Vagina (tissue), 2 donors: ENCODE results near the gene TECTB. TPM values are rescaled to one million over a fixed set of nuclear protein-coding genes. Genes with fewer than 3 reads are reported as not detected.

Experiments used
- DNase-seq, 2 donors: peaks; one replicate each; pipeline ENCODE4 v3.0.0-alpha.2; 2017; ENCODE audit errors: extremely low spot score in 2 of 2
- H3K27ac ChIP-seq: fragments of 200-600 bp; sonication (generic); one replicate; pipeline ENCODE4 v1.5.1; 2019
- H3K27me3 ChIP-seq: fragments of 200-600 bp; sonication (generic); one replicate; pipeline ENCODE4 v1.5.1; 2019
- H3K36me3 ChIP-seq, 2 donors: fragments of 200-600 bp; sonication (generic); one replicate each; pipeline ENCODE4 v1.5.1; 2017 to 2019
- H3K4me1 ChIP-seq: fragments of 200-600 bp; sonication (generic); one replicate; pipeline ENCODE4 v1.5.1; 2019
- H3K4me3 ChIP-seq, 2 donors: fragments of 200-600 bp; sonication (generic); 1 replicate in 1 of 2; 2 replicates in 1 of 2; pipeline ENCODE4 v1.5.1; 2016 to 2019
- H3K9me3 ChIP-seq: fragments of 200-600 bp; sonication (generic); one replicate; pipeline ENCODE4 v1.5.1; 2019
- CTCF ChIP-seq, 3 experiments: fragments of 450-650 bp in 2 of 3; fragments of 200-600 bp in 1 of 3; sonication (generic) in 1 of 3; IDR thresholded peaks; one replicate each; pipeline ENCODE4 v1.5.1; 2017 to 2019; ENCODE audit warnings: antibody characterized with exemption in 3 of 3, mild to moderate bottlenecking in 2 of 3, moderate library complexity in 2 of 3
- POLR2A ChIP-seq, 2 donors: fragments of 450-650 bp; IDR thresholded peaks; one replicate each; pipeline ENCODE4 v1.6.1; 2017; ENCODE audit warnings: antibody characterized with exemption in 2 of 2, mild to moderate bottlenecking in 2 of 2, moderate library complexity in 2 of 2
- POLR2AphosphoS5 ChIP-seq, 2 donors: sonication (generic); formaldehyde crosslinking; IDR thresholded peaks; one replicate each; pipeline ENCODE4 v1.9.0; 2017; ENCODE audit warnings: antibody characterized with exemption in 2 of 2, mild to moderate bottlenecking in 2 of 2, low read depth in 1 of 2; ENCODE audit not compliant: insufficient read depth in 1 of 2
- intact Hi-C: fragments of 100-400 bp; cut with DNase I; formaldehyde crosslinking; loops from one replicate; pipeline ENCODE4 v1.15.1; 2023
- total RNA-seq: library from RNA; depleted of rRNA; stranded (reverse); fragments of >200 nt; gene quantifications from one replicate; pipeline ENCODE4 v1.2.3, GENCODE V29; 2016

The TECTB gene
- total RNA-seq, 1 donor from 2014 or later = not detected

- TF ChIP-seq POLR2A (IDR thresholded peaks at IDR 0.05) = no peak
- no peak for TF ChIP-seq CTCF (IDR thresholded peaks at IDR 0.05)
- TF ChIP-seq POLR2AphosphoS5 (IDR thresholded peaks at IDR 0.05; ENCODE audit: insufficient read depth in 1 of 2, low read depth in 1 of 2) = no peak
- no peak for DNase-seq
- no peaks in the 10 kb centered on the region for H3K9me3 ChIP-seq
- H3K27me3 ChIP-seq = no peaks in the 10 kb centered on the region
- H3K4me1 ChIP-seq = no peaks in the 10 kb centered on the region
- H3K36me3 ChIP-seq = no peaks in the 10 kb centered on the region
- intact Hi-C loops = no loop called here
- H3K27ac ChIP-seq = no peak overlapping the region
- no peak overlapping the region for H3K4me3 ChIP-seq
These were observed 42.8 kb upstream of the TECTB start for GRCh38 chr10:112240441-112240840.

- intact Hi-C loops = no loop called here
- no peak for DNase-seq
- H3K9me3 ChIP-seq = no peaks in the 10 kb centered on the region
- no peaks in the 10 kb centered on the region for H3K4me1 ChIP-seq
- no peak overlapping the region for H3K27ac ChIP-seq
- no peaks in the 10 kb centered on the region for H3K36me3 ChIP-seq
- TF ChIP-seq POLR2AphosphoS5 (IDR thresholded peaks at IDR 0.05; ENCODE audit: insufficient read depth in 1 of 2, low read depth in 1 of 2) (no peak), POLR2A (IDR thresholded peaks at IDR 0.05) (no peak), CTCF (IDR thresholded peaks at IDR 0.05) (no peak)
- no peak overlapping the region for H3K4me3 ChIP-seq
- H3K27me3 ChIP-seq = no peaks in the 10 kb centered on the region
These were observed 41.4 kb upstream of the TECTB start for GRCh38 chr10:112241651-112242341.

- TF ChIP-seq CTCF (IDR thresholded peaks at IDR 0.05) (no peak), POLR2AphosphoS5 (IDR thresholded peaks at IDR 0.05; ENCODE audit: insufficient read depth in 1 of 2, low read depth in 1 of 2) (no peak), POLR2A (IDR thresholded peaks at IDR 0.05) (no peak)
- Histone ChIP-seq H3K27ac (no peak overlapping the region), H3K36me3 (no peaks in the 10 kb centered on the region), H3K4me3 (no peak overlapping the region), H3K4me1 (no peaks in the 10 kb centered on the region), H3K27me3 (no peaks in the 10 kb centered on the region), H3K9me3 (no peaks in the 10 kb centered on the region)
- no peak for DNase-seq
- intact Hi-C loops = no loop called here
These were observed 40.4 kb upstream of the TECTB start for GRCh38 chr10:112242769-112243168.

- DNase-seq = no peak
- H3K27ac ChIP-seq = no peak overlapping the region
- H3K4me3 ChIP-seq = no peak overlapping the region
- TF ChIP-seq POLR2A (IDR thresholded peaks at IDR 0.05) = no peak
- H3K9me3 ChIP-seq = no peaks in the 10 kb centered on the region
- intact Hi-C loops = no loop called here
- no peaks in the 10 kb centered on the region for H3K4me1 ChIP-seq
- no peaks in the 10 kb centered on the region for H3K36me3 ChIP-seq
- H3K27me3 ChIP-seq = no peaks in the 10 kb centered on the region
These were observed 39.5 kb upstream of the TECTB start for GRCh38 chr10:112243713-112244112.

GRCh38 chr10:112244197-112244596 lies 39.0 kb upstream of the TECTB start:
- intact Hi-C loops = no loop called here
- H3K4me1 ChIP-seq = no peaks in the 10 kb centered on the region
- H3K36me3 ChIP-seq = no peaks in the 10 kb centered on the region
- H3K27me3 ChIP-seq = no peaks in the 10 kb centered on the region
- DNase-seq = no peak
- no peak overlapping the region for H3K4me3 ChIP-seq
- no peaks in the 10 kb centered on the region for H3K9me3 ChIP-seq
- TF ChIP-seq CTCF (IDR thresholded peaks at IDR 0.05) (no peak), POLR2A (IDR thresholded peaks at IDR 0.05) (no peak), POLR2AphosphoS5 (IDR thresholded peaks at IDR 0.05; ENCODE audit: insufficient read depth in 1 of 2, low read depth in 1 of 2) (no peak)
- H3K27ac ChIP-seq = no peak overlapping the region
